Progenitor cell of endocrine pancreas (in vitro differentiated cells): ENCODE measurements around the gene TACSTD2. TPM values are rescaled to one million over a fixed set of nuclear protein-coding genes. Genes with fewer than 3 reads are reported as not detected.

Source experiments
- DNase-seq: peaks from one replicate; pipeline ENCODE4 v3.0.0; 2021; ENCODE audit warnings: low spot score; ENCODE audit not compliant: unreplicated experiment
- H3K27ac Mint-ChIP-seq: 2 replicates; pipeline ENCODE4 v1.8.0; 2021; ENCODE audit warnings: mild to moderate bottlenecking, moderate library complexity, mixed read lengths
- H3K27me3 Mint-ChIP-seq: 2 replicates; pipeline ENCODE4 v1.8.0; 2021; ENCODE audit warnings: mixed read lengths
- H3K36me3 Mint-ChIP-seq: 2 replicates; pipeline ENCODE4 v1.8.0; 2022; ENCODE audit warnings: mixed read lengths; ENCODE audit not compliant: insufficient read depth
- H3K4me1 Mint-ChIP-seq: 2 replicates; pipeline ENCODE4 v1.8.0; 2021; ENCODE audit warnings: low read depth, mixed read lengths
- H3K4me3 Mint-ChIP-seq: 2 replicates; pipeline ENCODE4 v1.8.0; 2021; ENCODE audit warnings: low read depth, mild to moderate bottlenecking, moderate library complexity, mixed read lengths
- H3K9me3 Mint-ChIP-seq: 2 replicates; pipeline ENCODE4 v1.8.0; 2021; ENCODE audit warnings: low read depth, mixed read lengths
- CTCF ChIP-seq: fragments of 200-600 bp; sonication (generic); IDR thresholded peaks from one replicate; pipeline ENCODE4 v1.5.0; 2021; ENCODE audit warnings: antibody characterized with exemption, mild to moderate bottlenecking; ENCODE audit not compliant: unreplicated experiment
- total RNA-seq: library from RNA; stranded (reverse); gene quantifications from 2 replicates; pipeline ENCODE4 v1.2.1, GENCODE V29; 2021

The TACSTD2 gene
- total RNA-seq, 1 donor from 2014 or later: 22.7 TPM

GRCh38 chr1:58572690-58573089 is 4.4 kb downstream of the TACSTD2 start:
- H3K27ac Mint-ChIP-seq: peak overlapping the region; percentile 97
- peak overlapping the region; percentile 53 for H3K4me3 Mint-ChIP-seq
- no peak for DNase-seq
- H3K36me3 Mint-ChIP-seq: peaks cover 8% of the 10 kb centered on the region
- peaks cover 52% of the 10 kb centered on the region for H3K4me1 Mint-ChIP-seq
- H3K9me3 Mint-ChIP-seq: peaks cover 4% of the 10 kb centered on the region
- peaks cover 4% of the 10 kb centered on the region for H3K27me3 Mint-ChIP-seq
- TF ChIP-seq CTCF: no peak

GRCh38 chr1:58571616-58572015 is 5.4 kb downstream of the TACSTD2 start:
- H3K4me1 Mint-ChIP-seq: peaks cover 54% of the 10 kb centered on the region
- no peak overlapping the region for H3K4me3 Mint-ChIP-seq
- no peaks in the 10 kb centered on the region for H3K27me3 Mint-ChIP-seq
- no peak for DNase-seq
- no peak for TF ChIP-seq CTCF
- peaks cover 4% of the 10 kb centered on the region for H3K9me3 Mint-ChIP-seq
- H3K36me3 Mint-ChIP-seq: peaks cover 6% of the 10 kb centered on the region
- H3K27ac Mint-ChIP-seq: no peak overlapping the region

DNA sequence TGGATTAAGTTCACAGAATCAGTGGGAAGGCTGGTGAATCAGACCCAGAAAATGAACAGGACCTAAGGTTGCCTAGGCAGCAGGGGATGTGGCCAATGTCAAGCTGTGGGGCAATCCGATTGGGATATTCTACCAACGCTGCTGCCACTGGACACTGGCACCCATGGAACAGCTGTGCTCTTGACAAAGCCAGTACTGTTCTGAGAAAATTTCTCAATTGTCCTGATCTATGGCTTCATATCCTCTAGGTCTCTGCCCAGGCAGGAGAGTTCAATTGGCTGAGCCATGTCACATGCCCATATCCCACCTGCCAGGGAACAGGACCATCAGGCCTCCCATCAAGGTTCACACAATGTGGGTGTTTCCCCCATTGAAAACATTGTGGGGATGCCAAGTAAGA is 6.2 kb downstream of the TACSTD2 start:
- TF ChIP-seq CTCF: no peak
- H3K4me3 Mint-ChIP-seq: no peak overlapping the region
- peaks cover 4% of the 10 kb centered on the region for H3K9me3 Mint-ChIP-seq
- peaks cover 5% of the 10 kb centered on the region for H3K36me3 Mint-ChIP-seq
- no peak overlapping the region for H3K27ac Mint-ChIP-seq
- H3K27me3 Mint-ChIP-seq: no peaks in the 10 kb centered on the region
- DNase-seq: no peak
- H3K4me1 Mint-ChIP-seq: peaks cover 56% of the 10 kb centered on the region

DNA sequence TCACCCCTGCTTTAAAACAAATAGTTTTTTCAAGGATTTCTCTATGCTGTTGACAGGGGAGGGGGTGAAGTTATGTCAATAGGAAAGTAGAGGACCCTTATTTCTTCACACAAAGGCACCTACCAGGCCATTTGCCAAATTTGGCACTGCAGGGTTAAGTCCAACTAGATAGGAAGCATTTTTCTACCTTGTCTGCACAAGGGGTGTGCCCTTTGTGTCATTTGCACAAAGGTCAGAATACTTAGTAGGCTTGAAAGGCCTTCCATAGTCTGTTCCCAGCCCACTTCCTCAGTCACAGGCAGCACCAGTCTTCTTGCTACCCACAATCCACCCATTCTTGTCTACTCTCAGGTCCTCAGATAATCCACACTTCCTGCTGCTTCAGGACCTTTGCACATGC is 7.0 kb downstream of the TACSTD2 start:
- Mint-ChIP-seq H3K27me3 (no peaks in the 10 kb centered on the region), H3K4me3 (no peak overlapping the region), H3K9me3 (no peaks in the 10 kb centered on the region), H3K4me1 (peaks cover 50% of the 10 kb centered on the region), H3K36me3 (peaks cover 1% of the 10 kb centered on the region), H3K27ac (no peak overlapping the region)
- TF ChIP-seq CTCF: no peak
- DNase-seq: no peak

GRCh38 chr1:58568911-58569310 is 8.1 kb downstream of the TACSTD2 start:
- Mint-ChIP-seq H3K4me1 (peaks cover 44% of the 10 kb centered on the region), H3K27me3 (no peaks in the 10 kb centered on the region), H3K36me3 (no peaks in the 10 kb centered on the region), H3K4me3 (no peak overlapping the region), H3K9me3 (no peaks in the 10 kb centered on the region), H3K27ac (no peak overlapping the region)
- TF ChIP-seq CTCF: no peak
- no peak for DNase-seq
